HepG2 (cell line): ENCODE measurements around the gene PLEKHN1. TPM values are rescaled to one million over a fixed set of nuclear protein-coding genes. Genes with fewer than 3 reads are reported as not detected.

Source experiments
- ATAC-seq: fragments of 200-7000 bp; cut with Tn5 transposase; 3 replicates; pipeline ENCODE4 v1.9.1; 2020; ENCODE audit warnings: mild to moderate bottlenecking, moderate library complexity
- BruUV-seq: library from RNA; stranded (reverse); fragments of 400-500 nt; replicated peaks from 2 replicates; lab custom pipeline; 2021; lab: Mats Ljungman, UMichigan
- CTCF ChIA-PET: fragments of 300-600 bp; formaldehyde crosslinking; extraction: SDS; loops from one replicate; lab custom pipeline; 2021; ENCODE audit warnings: low total read pairs, inconsistent platforms, low intra/inter-chr PET ratio; lab: Yijun Ruan, JAX
- POLR2A ChIA-PET: fragments of 350-600 bp; sonication (Branson Sonifier 250); formaldehyde crosslinking; loops from one replicate; lab custom pipeline; 2020; ENCODE audit warnings: antibody characterized with exemption, inconsistent platforms; lab: Yijun Ruan, JAX
- DNase-seq: peaks from one replicate; pipeline ENCODE4 v3.0.0-alpha.2; 2015; ENCODE audit warnings: low spot score
- FAIRE-seq: peaks from 3 replicates; lab custom pipeline; 2011; peaks lifted over from hg19 to GRCh38; lab: Jason Lieb, UNC
- H2AFZ ChIP-seq: one replicate; pipeline ENCODE4 v1.6.1; 2011; ENCODE audit warnings: low read length, inconsistent platforms
- H3K27ac ChIP-seq: fragments of 300-600 bp; 3 replicates; pipeline ENCODE4 v1.8.0; 2011; ENCODE audit warnings: mixed run types, mild to moderate bottlenecking, mixed read lengths, low read length, inconsistent platforms; ENCODE audit not compliant: insufficient read depth; ENCODE audit errors: extremely low read length
- H3K27me3 ChIP-seq, 2 experiments: fragments of 200-600 bp in 1 of 2; 2 replicates in 1 of 2; 3 replicates in 1 of 2; pipeline versions ENCODE4 v1.6.0 to v1.8.0; 2011; ENCODE audit warnings: low read length in 2 of 2, mild to moderate bottlenecking in 2 of 2, moderate library complexity in 2 of 2, inconsistent platforms in 1 of 2; ENCODE audit not compliant: insufficient read depth in 2 of 2, control insufficient read depth in 1 of 2
- H3K36me3 ChIP-seq, 2 experiments: fragments of 200-600 bp in 1 of 2; replicated peaks in 1 of 2; 2 replicates in 1 of 2; 3 replicates in 1 of 2; pipeline versions ENCODE4 v1.5.1 to v1.8.0; 2011; ENCODE audit warnings: low read length in 2 of 2, inconsistent platforms in 1 of 2; ENCODE audit not compliant: insufficient read depth in 2 of 2, control insufficient read depth in 1 of 2
- H3K4me1 ChIP-seq: 2 replicates; pipeline ENCODE4 v1.5.1; 2012; ENCODE audit warnings: low read length, inconsistent platforms; ENCODE audit not compliant: insufficient read depth
- H3K4me2 ChIP-seq: 2 replicates; pipeline ENCODE4 v1.6.0; 2011; ENCODE audit warnings: low read depth, low read length, inconsistent platforms
- H3K4me3 ChIP-seq, 3 experiments: fragments of 200-600 bp in 1 of 3; sonication (generic), shearing (Covaris generic) in 1 of 3; replicated peaks in 1 of 3; 2 replicates each; pipeline ENCODE4 v1.5.1; 2011 to 2016; ENCODE audit warnings: low read length in 3 of 3, inconsistent platforms in 2 of 3, low read depth in 2 of 3, mild to moderate bottlenecking in 2 of 3, control low read depth in 1 of 3, mixed read lengths in 1 of 3; ENCODE audit not compliant: insufficient read depth in 1 of 3
- H3K79me2 ChIP-seq: one replicate; pipeline ENCODE4 v1.6.1; 2011; ENCODE audit warnings: low read length, inconsistent platforms; ENCODE audit not compliant: insufficient read depth
- H3K9ac ChIP-seq: 2 replicates; pipeline ENCODE4 v1.6.0; 2011; ENCODE audit warnings: mild to moderate bottlenecking, low read depth, low read length, inconsistent platforms; ENCODE audit not compliant: insufficient read depth
- H3K9me3 ChIP-seq: 2 replicates; pipeline ENCODE4 v1.5.1; 2012; ENCODE audit warnings: mild to moderate bottlenecking, low read length
- H4K20me1 ChIP-seq: 2 replicates; pipeline ENCODE4 v1.6.0; 2011; ENCODE audit warnings: inconsistent platforms, mild to moderate bottlenecking, low read length, moderate library complexity; ENCODE audit not compliant: insufficient read depth
- AKAP8 ChIP-seq: sonication (generic); formaldehyde crosslinking; IDR thresholded peaks from 2 replicates; pipeline ENCODE4 v1.5.1; 2020; ENCODE audit warnings: mild to moderate bottlenecking, missing genetic modification reagents
- ASH2L ChIP-seq: fragments of 300-600, 200-600 bp; sonication (generic); IDR thresholded peaks from 2 replicates; pipeline ENCODE4 v1.7.0; 2017; ENCODE audit warnings: low read depth, mild to moderate bottlenecking, moderate library complexity, mixed read lengths, low read length; ENCODE audit not compliant: insufficient read length
- JUN ChIP-seq: sonication (generic); formaldehyde crosslinking; IDR thresholded peaks from 2 replicates; pipeline ENCODE4 v1.4.0; 2020; ENCODE audit warnings: mild to moderate bottlenecking, missing genetic modification reagents
- KMT2B ChIP-seq: IDR thresholded peaks from 2 replicates; pipeline ENCODE4 v1.6.1; 2016; ENCODE audit warnings: missing genetic modification reagents, missing compliant biosample characterization
- NFYC ChIP-seq: IDR thresholded peaks from 2 replicates; pipeline ENCODE4 v1.6.1; 2016; ENCODE audit warnings: missing genetic modification reagents, missing compliant biosample characterization
- POLR2G ChIP-seq: fragments of 200-400 bp; formaldehyde crosslinking; IDR thresholded peaks from 2 replicates; pipeline ENCODE4 v1.6.1; 2018; ENCODE audit warnings: mild to moderate bottlenecking, low read depth, low read length, moderate library complexity
- RBFOX2 ChIP-seq: fragments of 200-400 bp; formaldehyde crosslinking; IDR thresholded peaks from 2 replicates; pipeline ENCODE4 v1.6.1; 2017; ENCODE audit warnings: low read depth, mild to moderate bottlenecking, low read length
- SKI ChIP-seq: fragments of 450-650 bp; IDR thresholded peaks from one replicate; pipeline ENCODE4 v1.6.1; 2018; ENCODE audit warnings: mild to moderate bottlenecking; ENCODE audit not compliant: partially characterized antibody
- SOX13 ChIP-seq, 3 experiments: fragments of 450-650 bp in 1 of 3; sonication (generic) in 1 of 3; formaldehyde crosslinking in 1 of 3; IDR thresholded peaks in 2 of 3; conservative IDR thresholded peaks in 1 of 3; 2 replicates each; pipeline versions ENCODE4 v1.5.0 to v1.6.1; 2016 to 2020; ENCODE audit warnings: antibody characterized with exemption in 1 of 3, mild to moderate bottlenecking in 1 of 3, missing compliant biosample characterization in 1 of 3, missing genetic modification reagents in 1 of 3, moderate library complexity in 1 of 3
- SP5 ChIP-seq: IDR thresholded peaks from 2 replicates; pipeline ENCODE4 v1.6.1; 2016; ENCODE audit warnings: low read depth, borderline replicate concordance
- THAP11 ChIP-seq: IDR thresholded peaks from 2 replicates; pipeline ENCODE4 v1.6.1; 2016; ENCODE audit warnings: missing biosample characterization, missing genetic modification reagents
- UBTF ChIP-seq: sonication (generic); formaldehyde crosslinking; IDR thresholded peaks from 2 replicates; pipeline ENCODE4 v1.4.0; 2020; ENCODE audit warnings: mild to moderate bottlenecking, missing genetic modification reagents
- ZBTB7A ChIP-seq: sonication (generic); formaldehyde crosslinking; IDR thresholded peaks from 2 replicates; pipeline ENCODE4 v1.8.0; 2022; ENCODE audit warnings: mild to moderate bottlenecking, missing genetic modification reagents
- ZNF143 ChIP-seq: sonication (generic); formaldehyde crosslinking; IDR thresholded peaks from 2 replicates; pipeline ENCODE4 v1.4.0; 2020; ENCODE audit warnings: missing genetic modification reagents
- ZNF513 ChIP-seq: sonication (generic); formaldehyde crosslinking; conservative IDR thresholded peaks from 2 replicates; pipeline ENCODE4 v1.5.0; 2020; ENCODE audit warnings: missing genetic modification reagents
- ZNF558 ChIP-seq: sonication (generic); formaldehyde crosslinking; IDR thresholded peaks from 2 replicates; pipeline ENCODE4 v1.9.0; 2022; ENCODE audit warnings: mild to moderate bottlenecking, missing genetic modification reagents, borderline replicate concordance
- ZNF570 ChIP-seq: sonication (generic); formaldehyde crosslinking; IDR thresholded peaks from 2 replicates; pipeline ENCODE4 v1.4.0; 2020; ENCODE audit warnings: mild to moderate bottlenecking, missing genetic modification reagents, borderline replicate concordance
- ZNF607 ChIP-seq: sonication (generic); formaldehyde crosslinking; IDR thresholded peaks from 2 replicates; pipeline ENCODE4 v1.5.1; 2020; ENCODE audit warnings: missing genetic modification reagents, mild to moderate bottlenecking, borderline replicate concordance
- ZNF660 ChIP-seq: sonication (generic); formaldehyde crosslinking; IDR thresholded peaks from 2 replicates; pipeline ENCODE4 v1.5.1; 2020; ENCODE audit warnings: mild to moderate bottlenecking, low read depth, missing genetic modification reagents, borderline replicate concordance
- ZSCAN29 ChIP-seq: sonication (generic); formaldehyde crosslinking; conservative IDR thresholded peaks from 2 replicates; pipeline ENCODE4 v1.4.0; 2020; ENCODE audit warnings: mild to moderate bottlenecking, missing genetic modification reagents
- WGBS: methylation state at CpG from one replicate; pipeline ENCODE4 v1.1.6; 2017; ENCODE audit warnings: low lambda C conversion rate; 5-methylcytosine and 5-hydroxymethylcytosine counted together
- in situ Hi-C: cut with HindIII; loops from 2 replicates; pipeline ENCODE4 v1.10.0; 2017; ENCODE audit warnings: low pct_unique_long_range_greater_than_20kb; ENCODE audit not compliant: extremely low pct_ligation_motif_present
- intact Hi-C: fragments of 100-400 bp; cut with micrococcal nuclease; formaldehyde crosslinking; loops from one replicate; pipeline ENCODE4 v1.10.0; 2022; ENCODE audit not compliant: unreplicated experiment
- polyA plus RNA-seq, 8 experiments: library from polyadenylated mRNA; depleted of rRNA in 3 of 8; stranded (reverse) in 7 of 8; unstranded in 1 of 8; fragments of >200 nt; fragmentation: Illumina TruSeq in 4 of 8; extraction: Trizol in 4 of 8; gene quantifications; 2 replicates each; pipeline versions ENCODE4 v1.2.1 to v1.2.3, GENCODE V29; 2011 to 2016; ENCODE audit warnings: low read depth in 4 of 8, missing spikeins in 1 of 8, mixed read lengths in 1 of 8; ENCODE audit not compliant: insufficient read depth in 1 of 8
- total RNA-seq, 5 experiments: library from RNA; depleted of rRNA; stranded (reverse); fragments of >200 nt; fragmentation: Illumina TruSeq; extraction: Trizol; gene quantifications; 2 replicates each; pipeline ENCODE4 v1.2.3, GENCODE V29; 2016; ENCODE audit warnings: low read depth in 1 of 5

PLEKHN1 gene
- total and polyA plus RNA-seq, 2 of the 13 experiments (the other 11 are each of a cell fraction or from before 2014, with no cell fraction given): 0.42 to 0.58 TPM

- CTCF ChIA-PET: no interaction called here
- POLR2A ChIA-PET: no interaction called here
- in situ Hi-C loops: no loop called here
- no peak within 1 kb of the TSS for H3K27ac ChIP-seq
- intact Hi-C loops: no loop called here
- no peak within 1 kb of the TSS for H2AFZ ChIP-seq
- FAIRE-seq (no peak), DNase-seq (peak; percentile 32), ATAC-seq (peak; percentile 69)
- peak within 1 kb of the TSS; percentile 88 for H3K4me2 ChIP-seq
- peaks cover 13% of the 10 kb centered on the region for H4K20me1 ChIP-seq
- H3K9ac ChIP-seq: peak within 1 kb of the TSS; percentile 75
- H3K36me3 ChIP-seq: peaks cover 9 to 24% of the 10 kb centered on the region in 2 experiments
- H3K9me3 ChIP-seq: no peaks in the 10 kb centered on the region
- H3K79me2 ChIP-seq: peaks cover 21% of the 10 kb centered on the region
- WGBS: 1% methylated on average over 14 of the region's 109 CpGs
- peaks cover 0 to 4% of the 10 kb centered on the region in 2 experiments; a peak in 1 of 5 replicates for H3K27me3 ChIP-seq
- H3K4me1 ChIP-seq: peaks cover 18% of the 10 kb centered on the region
- peak within 1 kb of the TSS; percentile 83 to 100 (median 99) for H3K4me3 ChIP-seq
- BruUV-seq: no TSS peak
- TF ChIP-seq ZNF570: no peak
- 0 out of 2 replicates have a peak, but pooled peaks have one; percentile 32 for TF ChIP-seq ZNF558
- no peak for TF ChIP-seq ZBTB7A
- TF ChIP-seq THAP11 (CRISPR knock-in tag): peak; percentile 62
- 0 out of 2 replicates have a peak, but pooled peaks have one; percentile 30 for TF ChIP-seq ZSCAN29 (CRISPR knock-in tag)
- peak; percentile 37; the same call in 1 of the 2 replicates for TF ChIP-seq POLR2G
- TF ChIP-seq RBFOX2: peak; percentile 61; the same call in 1 of the 2 replicates
- TF ChIP-seq ZNF660 (CRISPR knock-in tag): no peak
- TF ChIP-seq KMT2B (CRISPR knock-in tag): peak; percentile 34; the same call in 1 of the 2 replicates
- TF ChIP-seq AKAP8 (CRISPR knock-in tag): 0 out of 2 replicates have a peak, but pooled peaks have one; percentile 17
- TF ChIP-seq SKI: peak; percentile 28
- peak; percentile 32 for TF ChIP-seq ASH2L
- TF ChIP-seq ZNF143 (CRISPR knock-in tag): peak; percentile 64; the same call in 1 of the 2 replicates
- TF ChIP-seq ZNF607 (CRISPR knock-in tag): no peak
- no peak for TF ChIP-seq SOX13 (IDR thresholded peaks at IDR 0.05)
- TF ChIP-seq SOX13 (CRISPR knock-in tag; conservative IDR thresholded peaks at IDR 0.05 in 1 of 2, IDR thresholded peaks at IDR 0.05 in 1 of 2): peak in 1 of 2 experiments; percentile 23; a peak in 1 of 4 replicates
- TF ChIP-seq JUN: 0 out of 2 replicates have a peak, but pooled peaks have one; percentile 17
- TF ChIP-seq SP5: peak; percentile 61
- TF ChIP-seq ZNF513 (CRISPR knock-in tag): no peak
- peak; percentile 68 for TF ChIP-seq UBTF
- TF ChIP-seq NFYC (CRISPR knock-in tag): no peak
Measured at GRCh38 chr1:960363-961131, 5.7 kb upstream of the PLEKHN1 start, which contains the start of gene KLHL17. Gene KLHL17 (plus strand): TSS chr1:960584. CDS start chr1:960694, 110 bp downstream.
